Islet precursor cell (in vitro differentiated cells): Measurements from ENCODE around the gene MYLK2.
"Not testable (repeated sequence)": the region's sequence is repeated elsewhere in the genome, so short reads cannot be mapped to it uniquely, and the experiment has no call there.

ENCODE experiments used
- DNase-seq: peaks from one replicate; pipeline ENCODE4 v3.0.0-alpha.2; 2018

MYLK2 gene

DNA sequence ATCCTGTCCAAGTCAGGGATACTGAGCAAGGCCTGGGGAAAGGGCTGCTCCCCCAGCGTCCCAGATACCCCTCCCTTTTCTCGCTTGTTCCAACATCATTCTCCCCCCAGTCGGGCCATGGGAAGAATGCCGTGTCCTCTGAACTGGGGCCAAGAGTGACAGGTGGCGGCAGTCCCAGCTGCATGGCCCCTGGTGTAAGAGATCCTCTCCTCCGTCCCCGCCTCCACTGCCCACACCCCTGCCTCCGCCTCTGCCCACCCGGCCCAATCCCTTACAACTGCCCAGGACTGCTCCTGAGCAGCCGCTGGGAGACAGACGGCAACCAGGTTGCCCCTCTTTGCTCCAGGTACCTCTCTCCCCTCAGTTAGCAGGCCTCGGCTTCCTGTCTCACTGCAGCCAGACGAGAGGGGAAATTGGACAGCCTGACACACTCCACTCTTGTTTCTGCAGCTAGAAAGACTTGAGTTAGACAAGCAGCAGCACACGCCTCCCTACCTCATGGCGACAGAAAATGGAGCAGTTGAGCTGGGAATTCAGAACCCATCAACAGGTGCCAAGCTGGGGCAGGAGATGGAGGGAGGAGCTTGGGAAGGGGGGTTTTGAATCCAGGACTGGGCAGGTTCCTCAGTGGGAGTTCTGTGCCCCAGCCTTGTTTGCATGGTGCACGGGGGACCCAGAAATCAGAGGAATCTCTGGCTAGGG, at the start of gene MYLK2:
TSS of gene MYLK2 (plus strand) at position 274 of the 702 bp plus-strand sequence. CDS start at position 499, 225 bp downstream.
- no peak for DNase-seq

DNA sequence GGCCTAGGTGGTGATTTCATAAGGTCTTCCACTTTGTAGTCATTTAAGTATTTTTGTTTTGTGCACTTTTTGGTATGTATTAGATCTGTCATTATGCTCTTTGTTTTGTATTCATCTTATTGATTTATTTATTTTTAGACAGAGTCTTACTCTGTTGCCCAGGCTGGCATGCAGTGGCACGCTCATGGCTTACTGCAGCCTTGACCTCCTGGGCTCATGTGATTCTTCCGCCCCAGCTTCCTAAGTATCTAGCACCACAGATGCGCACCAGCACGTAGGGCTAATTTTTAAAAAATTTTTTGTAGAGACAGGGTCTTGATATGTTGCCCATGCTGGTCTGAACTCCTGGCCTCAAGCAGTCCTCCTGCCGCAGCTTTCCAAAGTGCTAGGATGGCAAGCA, 49.5 kb upstream of the MYLK2 start:
- no peak for DNase-seq

DNA sequence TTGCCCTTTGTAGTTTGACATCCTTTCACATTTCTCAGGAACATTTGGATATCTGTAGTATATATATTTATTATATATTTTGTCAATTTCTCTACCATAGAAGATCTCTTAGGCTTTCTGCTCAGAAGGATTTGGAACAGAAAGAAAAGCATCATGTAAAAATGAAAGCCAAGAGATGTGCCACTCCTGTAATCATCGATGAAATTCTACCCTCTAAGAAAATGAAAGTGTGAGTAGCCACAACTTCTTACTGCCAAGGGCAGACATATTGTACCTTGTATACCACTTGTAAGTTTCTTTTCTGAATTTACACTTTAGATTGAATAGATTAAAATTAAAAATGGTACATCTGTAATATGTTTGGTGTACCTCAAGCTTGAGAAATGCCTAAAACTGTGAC, 48.9 kb upstream of the MYLK2 start:
- no peak for DNase-seq

DNA sequence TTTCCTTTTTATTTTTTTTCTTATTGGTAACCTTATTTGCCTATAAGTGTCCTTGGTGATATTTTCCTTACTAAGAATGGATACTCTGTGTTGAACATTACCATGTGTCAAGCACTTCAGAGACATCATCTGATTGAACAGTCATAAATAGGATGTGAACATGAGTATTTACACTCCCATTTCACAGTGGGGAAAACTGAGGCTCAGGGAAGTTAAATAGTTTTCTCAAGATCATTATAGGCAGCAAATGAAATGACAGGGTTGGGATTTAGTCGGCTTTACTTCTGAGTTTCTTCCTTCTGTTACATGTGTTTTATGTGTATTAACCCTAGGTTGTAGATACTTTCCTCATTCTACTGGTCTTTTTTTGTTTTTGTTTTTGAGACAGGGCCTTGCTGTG, 44.7 kb upstream of the MYLK2 start:
- DNase-seq = no peak

DNA sequence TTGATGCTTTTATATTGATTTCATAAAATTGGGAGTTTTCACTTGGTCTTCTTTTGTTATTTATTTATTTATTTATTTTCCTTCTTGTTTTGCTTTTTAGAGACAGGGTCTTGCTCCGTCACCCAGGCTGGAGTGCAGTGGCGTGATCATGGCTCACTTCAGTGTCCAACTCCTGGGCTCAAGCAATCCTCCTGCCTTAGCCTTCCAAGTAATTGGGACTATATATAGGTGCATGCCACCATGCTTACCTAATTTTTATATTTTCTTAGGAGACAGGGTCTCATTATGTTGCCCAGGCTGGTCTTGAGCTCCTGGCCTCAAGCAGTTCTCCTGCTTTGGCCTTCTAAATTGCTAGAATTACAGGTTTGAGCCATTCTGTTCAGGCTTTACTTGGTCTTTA, 38.3 kb upstream of the MYLK2 start:
- DNase-seq = no peak

DNA sequence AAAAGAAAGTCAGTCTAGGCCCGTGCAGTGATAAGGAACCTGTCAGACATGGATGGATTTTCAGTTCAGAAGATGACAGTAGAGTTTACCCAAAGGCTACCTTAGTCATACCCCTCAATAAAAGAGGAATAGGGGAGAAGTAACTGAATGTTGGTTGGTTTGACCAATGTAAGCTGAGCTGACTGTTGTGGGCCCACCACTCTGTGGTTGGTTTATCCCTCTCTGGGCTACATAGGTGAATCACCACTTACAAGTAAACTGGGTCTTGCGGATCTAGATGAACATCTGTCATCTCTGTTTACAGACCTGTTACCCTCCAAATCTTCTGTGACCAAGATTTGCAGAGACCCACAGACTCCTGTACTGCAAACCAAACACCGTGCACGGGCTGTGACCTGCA, 37.2 kb upstream of the MYLK2 start:
- DNase-seq = no peak

DNA sequence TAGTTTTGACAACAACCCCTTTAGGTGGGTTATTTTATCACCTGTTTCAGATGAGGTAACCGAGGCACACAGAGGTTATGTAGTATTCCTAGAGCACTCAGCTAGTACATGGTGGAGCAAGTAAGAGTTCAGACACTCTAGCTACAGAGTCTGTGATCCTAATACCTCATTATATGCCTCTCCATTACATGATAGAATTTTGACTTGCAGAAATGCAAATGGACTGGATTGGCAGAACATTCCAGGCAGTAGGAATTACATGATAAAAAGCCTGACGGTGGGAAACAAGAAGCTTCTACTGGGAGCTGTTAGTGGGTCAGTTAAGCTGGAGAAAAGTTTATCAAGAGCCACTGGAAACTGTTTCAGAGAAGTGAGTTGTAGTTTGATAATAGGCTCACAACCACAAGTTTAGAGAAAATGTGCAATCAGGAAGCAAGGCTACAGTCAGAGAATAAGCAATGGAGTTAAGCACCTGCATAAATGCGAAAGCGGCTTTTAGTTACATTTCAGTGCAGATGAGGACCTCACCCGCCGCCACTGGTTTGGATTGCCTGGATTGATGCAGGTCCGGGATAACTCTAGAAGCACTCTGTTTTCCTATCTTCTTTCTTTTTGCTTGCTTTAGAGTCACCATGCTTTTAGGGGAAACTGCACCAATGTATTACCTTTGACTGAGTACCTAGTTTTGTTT, 34.7 kb upstream of the MYLK2 start:
- DNase-seq = no peak

DNA sequence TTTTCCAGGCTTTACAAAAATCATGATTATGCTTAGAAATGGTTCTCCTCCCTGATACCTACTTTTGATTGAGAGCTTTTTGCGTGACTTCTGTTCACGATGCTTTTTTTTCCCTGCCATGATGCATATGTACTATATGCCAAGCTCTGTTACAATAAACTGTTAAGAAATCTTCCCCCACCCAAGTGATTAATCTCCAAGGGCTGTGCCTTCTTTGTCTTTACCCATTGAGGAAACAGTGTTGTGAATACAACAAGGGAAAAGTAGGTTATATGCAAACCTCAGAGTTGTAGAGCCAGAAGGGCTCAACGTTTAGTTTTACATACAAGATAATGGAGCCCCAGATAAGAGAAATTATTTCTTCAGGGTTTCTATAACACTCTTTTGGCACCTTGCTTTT, 34.1 kb upstream of the MYLK2 start:
- DNase-seq = no peak

DNA sequence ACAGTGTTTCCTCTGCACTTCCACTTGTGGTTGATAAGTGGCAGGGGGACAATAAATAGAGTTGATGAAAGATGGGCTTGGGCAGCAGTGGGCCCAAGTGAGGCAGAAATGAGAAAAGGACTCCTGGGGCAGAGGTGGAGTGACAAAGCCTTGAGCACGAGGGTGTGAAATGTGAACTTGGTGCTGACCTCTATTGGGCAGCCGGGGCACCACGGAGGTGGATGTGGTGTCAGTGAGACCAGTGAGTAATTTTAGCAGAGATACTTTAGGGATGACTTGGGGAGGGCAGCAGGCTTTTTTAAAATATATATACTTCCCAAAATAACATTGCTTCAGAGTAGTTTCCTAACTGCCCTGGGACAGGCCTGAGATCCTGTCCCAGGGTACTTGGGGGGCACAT, 30.6 kb upstream of the MYLK2 start:
- DNase-seq = no peak

DNA sequence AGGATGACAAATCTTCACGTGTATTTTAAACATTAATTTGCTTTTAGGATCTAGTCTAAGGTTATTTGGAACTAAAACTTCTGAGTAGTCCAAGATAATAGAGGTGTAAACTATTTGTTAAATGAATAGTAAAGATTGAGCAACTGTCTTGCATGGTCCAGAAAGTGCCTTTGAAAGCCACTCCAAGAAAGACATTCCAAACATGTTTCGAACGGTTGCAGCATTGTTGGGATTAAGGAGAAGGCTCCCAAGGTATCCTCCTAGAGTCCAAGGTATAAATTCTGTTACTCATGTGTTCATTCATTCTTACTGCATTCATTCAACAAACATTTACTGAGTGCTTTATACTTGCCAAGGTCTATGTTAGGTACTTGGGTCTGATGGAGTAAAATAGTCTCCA, 28.8 kb upstream of the MYLK2 start:
- DNase-seq = no peak

DNA sequence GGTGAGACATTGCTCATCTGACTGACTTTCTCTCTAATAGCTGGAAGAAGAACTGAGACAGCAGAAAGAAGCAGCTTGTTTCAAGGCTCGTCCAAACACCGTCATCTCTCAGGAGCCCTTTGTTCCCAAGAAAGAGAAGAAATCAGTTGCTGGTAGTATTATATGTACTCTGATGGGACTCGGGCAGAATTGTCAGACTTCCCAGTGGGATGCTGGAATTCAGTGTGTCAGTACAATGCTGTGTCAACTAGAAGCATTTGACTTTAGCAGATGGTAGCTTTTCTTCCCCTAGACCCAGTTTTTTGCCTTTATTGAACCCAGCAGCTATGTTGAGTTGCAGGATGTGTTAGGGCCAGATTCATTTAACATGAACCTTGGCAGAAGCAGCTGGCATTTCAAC, 21.8 kb upstream of the MYLK2 start:
- DNase-seq = no peak

DNA sequence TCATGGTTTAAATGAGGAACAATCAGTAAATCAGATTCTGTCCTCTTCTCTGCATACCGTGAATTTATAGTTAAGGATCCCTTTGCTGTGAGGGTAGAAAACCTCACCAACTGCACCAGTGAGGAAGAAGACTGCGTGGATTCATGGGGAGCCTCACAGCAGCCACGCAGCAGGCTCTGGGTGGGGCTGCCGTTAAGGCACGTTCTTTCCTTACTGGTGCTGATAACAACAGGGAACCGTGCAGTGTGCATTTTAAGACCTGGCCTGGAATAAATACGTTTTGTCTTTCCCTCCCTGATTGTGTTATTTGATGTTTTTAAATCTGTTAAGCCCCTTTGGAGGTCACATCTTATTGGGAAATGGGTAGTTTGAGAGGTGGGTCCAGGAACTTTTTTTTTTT, 17.6 kb upstream of the MYLK2 start:
- no peak for DNase-seq

DNA sequence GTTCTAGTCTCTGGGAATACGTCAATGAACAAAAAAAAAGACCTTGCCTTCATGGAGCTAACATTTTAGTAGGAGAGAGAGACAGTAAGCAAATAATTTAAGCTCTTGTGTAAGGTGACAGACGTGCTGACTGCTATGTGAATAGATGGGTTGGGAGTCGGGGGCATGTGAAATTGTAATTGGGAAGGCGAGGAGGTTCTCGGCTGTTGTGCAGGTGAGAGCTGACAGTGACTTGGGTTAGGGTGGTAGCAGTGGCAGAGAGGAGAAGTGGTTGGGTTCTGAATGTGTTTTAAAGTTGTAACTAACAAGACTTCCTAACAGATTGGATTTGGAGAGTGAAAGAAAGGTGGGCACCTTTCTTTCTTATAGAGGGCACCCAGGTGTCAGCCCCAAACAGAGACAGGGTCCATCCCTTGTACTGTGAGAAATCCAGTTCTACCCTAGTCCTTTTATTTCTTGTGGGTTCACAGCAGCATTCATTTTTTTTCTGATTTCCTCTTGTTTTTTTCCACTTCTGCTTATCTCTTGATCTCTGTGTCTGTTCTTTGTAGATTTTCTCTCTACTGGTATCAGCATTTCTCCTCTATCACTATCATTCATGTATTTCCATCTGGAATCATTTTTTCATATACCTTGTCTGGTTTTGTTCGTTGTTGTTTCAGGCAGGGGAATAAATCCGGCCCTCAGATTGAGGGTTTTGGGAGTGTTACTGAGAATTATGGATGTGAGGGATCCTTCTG, 15.4 kb upstream of the MYLK2 start:
- DNase-seq = no peak

DNA sequence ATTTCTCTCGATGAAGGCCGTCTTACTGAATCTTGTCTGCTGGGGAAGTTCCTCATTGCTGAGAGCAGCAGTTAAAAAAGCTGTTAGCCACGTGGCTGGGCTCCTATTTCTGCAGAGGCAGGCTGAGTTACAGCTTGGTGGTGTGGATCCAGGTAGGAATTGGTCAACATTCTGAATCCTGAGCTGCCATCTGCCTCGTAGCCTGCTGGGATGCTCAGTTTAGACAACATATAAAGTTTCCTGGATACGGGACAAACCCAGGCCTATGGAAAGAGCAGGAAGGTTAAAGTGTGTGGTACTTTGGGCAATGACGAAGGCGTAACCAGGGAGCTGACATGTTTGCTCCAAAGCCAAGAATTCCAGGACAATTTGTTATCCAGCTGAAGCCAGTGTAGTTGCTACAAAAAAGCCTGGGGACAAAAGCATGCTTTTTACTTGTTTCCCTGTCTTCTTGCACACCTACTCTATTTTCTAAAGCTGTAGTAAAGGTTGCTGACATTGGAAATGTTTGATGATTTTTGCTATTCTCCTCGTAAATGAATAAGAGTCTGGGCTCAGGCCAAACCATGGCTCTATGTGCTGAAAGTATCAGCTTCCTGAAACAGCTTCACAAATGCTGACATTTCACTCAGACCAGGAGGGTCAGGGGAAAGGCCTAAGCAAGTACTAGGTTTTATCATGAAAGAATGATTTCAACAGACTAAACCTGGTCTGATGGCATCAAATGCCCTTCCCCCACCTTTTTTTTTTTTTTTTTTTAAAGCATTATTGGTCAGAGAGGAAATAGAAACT, 12.4 kb upstream of the MYLK2 start:
- DNase-seq = no peak

DNA sequence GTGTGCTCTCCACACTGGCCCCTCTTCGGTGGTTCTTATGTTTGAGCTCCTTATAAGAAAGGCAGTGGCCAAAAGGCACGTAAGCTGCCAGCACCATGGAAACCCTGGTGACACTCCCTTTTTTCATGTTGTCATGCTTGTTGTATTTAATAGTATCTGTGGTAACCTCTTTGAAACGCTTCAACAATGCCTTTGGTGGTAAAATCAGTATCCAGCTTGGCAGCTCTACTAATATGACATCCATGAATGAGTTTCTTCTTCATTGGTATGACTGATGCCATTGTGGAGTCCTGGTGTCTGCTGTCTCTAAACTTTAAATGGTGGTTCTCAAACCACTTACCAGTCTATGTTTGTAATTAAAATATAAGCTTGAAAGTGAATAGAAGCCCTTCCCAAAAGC, 10.7 kb upstream of the MYLK2 start:
- no peak for DNase-seq

DNA sequence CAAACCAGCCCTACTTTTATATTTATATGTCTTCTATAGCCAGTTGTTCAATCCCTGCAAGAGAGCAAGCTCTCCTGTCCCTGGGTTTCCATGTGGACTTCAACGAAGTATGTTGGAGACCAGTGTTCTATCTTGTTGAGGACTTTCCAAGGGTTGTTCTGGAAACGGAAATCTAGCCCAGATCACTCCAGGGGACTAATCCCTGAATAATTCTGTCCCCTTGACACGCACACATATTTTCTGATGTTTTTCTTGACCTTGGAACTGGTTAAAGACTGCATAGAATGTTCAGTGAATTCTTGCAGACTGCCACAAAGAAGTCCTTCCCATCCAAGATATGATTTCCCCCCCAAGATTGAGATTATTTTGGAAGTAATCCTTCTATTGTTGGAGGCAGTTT, 9.5 kb upstream of the MYLK2 start:
- DNase-seq = no peak

DNA sequence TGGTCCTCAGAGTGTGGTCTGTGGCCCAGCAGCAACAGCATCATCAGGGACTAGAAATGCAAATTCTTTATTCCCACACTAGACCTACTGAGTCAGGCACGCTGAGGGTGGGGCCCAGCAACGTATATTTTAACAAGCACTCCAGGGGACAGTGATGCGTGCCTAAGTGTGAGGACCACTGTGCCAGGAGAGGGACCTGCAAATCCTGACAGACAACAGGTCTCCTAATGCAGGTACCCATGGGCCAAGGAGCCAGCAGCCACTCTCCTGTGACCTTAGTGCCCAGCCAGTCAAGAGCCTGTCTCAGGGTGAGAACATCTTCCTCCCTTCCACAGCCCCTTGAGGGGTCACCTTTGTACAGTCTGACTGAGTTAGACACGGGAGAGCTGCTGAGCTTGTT, 8.0 kb upstream of the MYLK2 start:
- DNase-seq = no peak

DNA sequence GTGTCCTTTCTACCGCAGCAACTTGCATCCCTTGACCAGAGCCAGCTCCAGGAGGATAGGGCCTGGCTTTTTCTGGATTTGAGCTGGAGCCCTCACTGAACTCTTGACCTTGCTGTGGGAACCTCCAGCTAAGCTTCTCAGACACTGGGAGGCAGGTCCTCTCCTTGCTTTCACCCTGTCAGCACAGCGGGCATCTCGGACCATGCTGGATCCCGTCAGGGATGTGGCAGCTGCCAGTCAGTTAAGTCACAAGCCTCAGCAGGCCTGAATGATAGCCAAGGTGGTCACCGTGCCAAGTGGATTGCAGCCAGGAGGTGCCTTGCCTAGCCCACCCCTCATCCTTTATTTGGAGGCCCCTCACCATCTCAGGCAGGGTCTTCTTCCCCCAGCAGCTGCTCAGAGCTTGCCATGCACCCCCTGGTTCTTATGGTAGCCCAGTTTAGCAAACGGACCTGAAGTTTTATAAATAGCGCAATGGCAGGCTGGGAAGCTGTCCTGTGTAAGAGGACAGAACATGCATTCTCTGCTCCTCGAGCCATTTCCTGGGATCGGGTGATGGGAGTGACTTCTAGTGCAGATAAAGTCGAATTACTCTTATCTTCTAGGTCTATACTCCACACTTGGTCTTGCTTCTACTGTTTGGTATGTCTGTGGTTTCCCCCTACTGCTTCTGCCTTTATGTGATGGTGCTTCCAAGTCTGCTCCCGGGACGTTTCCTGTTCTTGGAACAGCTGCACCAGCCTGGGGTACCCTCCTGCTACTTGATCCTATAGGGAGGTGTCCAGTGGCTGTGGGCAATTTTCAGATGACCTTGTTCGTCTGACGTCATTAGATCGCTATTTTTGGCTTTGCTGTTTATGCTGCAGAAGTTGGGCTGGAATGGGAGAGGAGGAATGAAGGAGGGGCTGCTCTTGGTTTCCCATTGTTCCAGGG, 7.1 kb upstream of the MYLK2 start:
- no peak for DNase-seq

DNA sequence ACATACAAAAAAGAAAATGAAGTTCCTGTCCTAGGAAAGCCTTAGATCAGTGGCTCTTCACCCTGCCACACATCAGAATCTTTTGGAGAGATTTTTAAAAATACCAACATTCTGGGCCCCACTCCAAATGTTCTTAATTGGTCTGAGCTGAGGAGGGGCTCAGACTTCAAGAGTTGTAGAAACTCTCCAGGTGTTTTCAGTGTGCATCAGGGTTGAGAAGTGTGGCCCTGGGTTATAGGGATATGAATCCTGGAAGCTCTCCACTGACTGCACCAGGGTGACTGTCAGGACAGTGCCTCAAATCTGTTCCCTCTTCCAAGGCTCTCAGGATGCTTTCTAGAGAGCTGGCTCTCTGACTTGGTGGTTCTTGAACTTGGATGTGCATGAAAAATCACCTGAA, 5.5 kb upstream of the MYLK2 start:
- DNase-seq = no peak

DNA sequence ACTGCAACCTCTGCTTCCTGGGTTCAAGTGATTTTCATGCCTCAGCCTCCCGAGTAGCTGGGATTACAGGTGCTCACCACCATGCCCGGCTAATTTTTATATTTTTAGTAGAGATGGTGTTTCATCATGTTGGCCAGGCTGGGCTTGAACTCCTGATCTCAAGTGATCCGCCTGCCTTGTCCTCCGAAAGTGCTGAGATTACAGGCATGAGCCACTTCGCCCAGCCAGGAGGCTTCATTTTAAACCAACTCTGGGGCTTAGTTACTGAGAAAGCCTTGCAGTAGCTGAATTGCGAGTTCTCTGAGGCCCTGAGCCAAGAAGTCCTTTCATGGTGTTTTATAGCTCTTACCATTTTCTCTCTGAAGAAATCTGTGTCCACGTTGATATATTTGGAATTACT, 5.0 kb upstream of the MYLK2 start:
- not testable (repeated sequence) for DNase-seq

DNA sequence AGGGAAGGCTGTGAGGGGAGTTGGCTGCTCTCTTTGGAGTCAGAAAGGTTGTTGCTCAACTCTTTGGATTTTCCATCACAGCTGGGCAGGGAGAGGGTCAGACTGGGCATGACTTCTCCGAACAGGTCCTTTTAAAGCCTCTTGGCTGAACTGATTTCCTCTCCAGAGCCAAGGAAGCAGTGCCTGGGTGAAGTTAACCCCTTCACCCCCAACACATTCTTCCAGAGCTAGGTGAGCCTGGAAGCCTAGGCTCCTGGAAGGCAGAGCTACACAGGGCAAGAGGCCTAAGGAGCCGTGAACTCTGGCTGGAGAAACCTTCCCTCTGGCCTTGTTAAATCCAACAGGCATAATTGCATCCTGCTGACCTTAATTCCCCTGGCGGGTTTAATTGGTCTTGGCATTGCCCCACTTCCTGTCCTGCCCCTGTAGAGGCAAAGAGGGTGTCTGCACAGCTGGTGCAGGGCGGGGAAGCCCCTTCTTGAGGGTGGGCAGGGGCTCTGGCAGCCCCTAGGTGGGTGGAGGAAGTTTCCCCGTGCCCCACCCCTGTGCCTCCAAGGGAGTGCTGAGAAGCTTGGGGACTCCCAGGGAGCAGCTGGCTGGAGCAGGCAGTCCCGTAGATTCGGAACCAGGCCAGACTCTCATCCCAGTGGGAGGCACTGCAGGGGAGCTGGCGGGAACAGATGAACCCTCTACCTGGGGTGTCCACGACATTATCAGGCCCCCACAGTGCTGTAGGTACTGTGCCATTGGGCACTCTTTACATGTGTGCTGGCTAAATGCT, 3.6 kb upstream of the MYLK2 start:
- DNase-seq = no peak
